Measurements from ENCODE around the gene SHKBP1.

DNA sequence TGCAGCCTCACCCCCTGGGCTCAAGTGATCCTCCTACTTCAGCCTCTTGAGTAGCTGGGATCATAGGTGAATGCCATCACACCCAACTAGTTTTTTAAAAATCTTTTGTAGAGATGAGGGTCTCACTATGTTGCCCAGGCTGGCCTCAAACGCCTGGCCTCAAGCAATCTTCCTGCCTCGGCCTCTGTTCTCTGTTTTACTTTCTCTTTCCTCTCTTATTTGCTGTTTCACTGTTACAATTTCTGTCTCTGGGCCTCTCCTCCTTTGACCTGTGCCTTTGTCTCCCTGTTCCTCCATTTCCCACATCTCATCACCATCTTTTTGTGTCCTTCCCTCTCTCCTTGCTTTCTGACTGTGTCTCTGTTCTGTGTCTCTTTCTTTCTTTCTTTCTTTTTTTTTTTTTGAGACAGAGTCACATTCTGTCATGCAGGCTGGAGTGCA lies 9.3 kb downstream of the SHKBP1 start:
- no peak for TF ChIP-seq POLR2A (IDR thresholded peaks at IDR 0.05)
- TF ChIP-seq, protein P1, sequence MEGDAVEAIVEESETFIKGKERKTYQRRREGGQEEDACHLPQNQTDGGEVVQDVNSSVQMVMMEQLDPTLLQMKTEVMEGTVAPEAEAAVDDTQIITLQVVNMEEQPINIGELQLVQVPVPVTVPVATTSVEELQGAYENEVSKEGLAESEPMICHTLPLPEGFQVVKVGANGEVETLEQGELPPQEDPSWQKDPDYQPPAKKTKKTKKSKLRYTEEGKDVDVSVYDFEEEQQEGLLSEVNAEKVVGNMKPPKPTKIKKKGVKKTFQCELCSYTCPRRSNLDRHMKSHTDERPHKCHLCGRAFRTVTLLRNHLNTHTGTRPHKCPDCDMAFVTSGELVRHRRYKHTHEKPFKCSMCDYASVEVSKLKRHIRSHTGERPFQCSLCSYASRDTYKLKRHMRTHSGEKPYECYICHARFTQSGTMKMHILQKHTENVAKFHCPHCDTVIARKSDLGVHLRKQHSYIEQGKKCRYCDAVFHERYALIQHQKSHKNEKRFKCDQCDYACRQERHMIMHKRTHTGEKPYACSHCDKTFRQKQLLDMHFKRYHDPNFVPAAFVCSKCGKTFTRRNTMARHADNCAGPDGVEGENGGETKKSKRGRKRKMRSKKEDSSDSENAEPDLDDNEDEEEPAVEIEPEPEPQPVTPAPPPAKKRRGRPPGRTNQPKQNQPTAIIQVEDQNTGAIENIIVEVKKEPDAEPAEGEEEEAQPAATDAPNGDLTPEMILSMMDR (IDR thresholded peaks at IDR 0.05), result no peak

Measured in testis (tissue), 2 donors.